Stimulated activated CD8-positive, alpha-beta memory T cell treated with anti-CD3 and anti-CD28 coated beads, Interleukin-12 subunit alpha, Interleukin-12 subunit beta, amount 100 ng/mL, for 1 hour (primary cell): ENCODE results near the gene LBX2.

Experiments used
- DNase-seq: peaks from one replicate; pipeline ENCODE4 v3.0.0-alpha.2; 2020; ENCODE audit warnings: low read depth

LBX2 gene, protein sequence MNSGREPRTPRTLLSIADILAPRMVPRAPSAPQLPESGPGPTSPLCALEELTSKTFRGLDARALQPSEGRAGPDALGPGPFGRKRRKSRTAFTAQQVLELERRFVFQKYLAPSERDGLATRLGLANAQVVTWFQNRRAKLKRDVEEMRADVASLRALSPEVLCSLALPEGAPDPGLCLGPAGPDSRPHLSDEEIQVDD

DNA sequence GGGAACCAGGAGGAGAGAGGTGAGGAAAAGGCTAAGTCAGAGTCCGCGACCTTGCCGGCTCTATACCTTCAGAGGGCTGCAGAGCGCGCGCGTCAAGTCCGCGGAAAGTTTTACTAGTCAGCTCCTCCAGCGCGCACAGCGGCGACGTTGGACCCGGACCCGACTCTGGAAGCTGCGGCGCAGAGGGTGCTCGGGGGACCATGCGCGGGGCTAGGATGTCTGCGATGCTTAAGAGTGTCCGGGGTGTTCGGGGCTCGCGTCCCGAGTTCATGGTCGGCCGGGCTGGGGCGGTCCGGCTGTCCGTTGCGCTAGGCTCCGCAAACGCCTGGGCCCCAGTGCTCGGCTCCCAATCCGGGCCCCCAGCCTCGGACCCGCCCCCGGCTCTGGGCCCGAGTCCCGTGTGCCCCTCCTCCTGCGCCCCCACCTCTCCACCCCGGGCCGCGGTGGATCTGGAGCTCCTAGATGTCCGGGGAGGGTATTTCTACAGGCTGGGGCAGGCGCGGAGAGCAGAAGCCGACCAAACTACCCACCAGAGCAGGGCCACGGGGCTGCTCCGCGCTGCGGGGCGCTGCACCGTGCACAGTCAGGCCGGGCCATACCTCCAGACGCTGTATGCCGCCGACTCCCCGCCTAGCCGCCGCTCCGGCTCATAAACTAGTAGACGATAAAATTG is at the start of gene LBX2:
Gene LBX2 (minus strand): TSS at position 337 of the 673 bp plus-strand sequence. CDS start 66 bp downstream, at position 271.
- no peak for DNase-seq

DNA sequence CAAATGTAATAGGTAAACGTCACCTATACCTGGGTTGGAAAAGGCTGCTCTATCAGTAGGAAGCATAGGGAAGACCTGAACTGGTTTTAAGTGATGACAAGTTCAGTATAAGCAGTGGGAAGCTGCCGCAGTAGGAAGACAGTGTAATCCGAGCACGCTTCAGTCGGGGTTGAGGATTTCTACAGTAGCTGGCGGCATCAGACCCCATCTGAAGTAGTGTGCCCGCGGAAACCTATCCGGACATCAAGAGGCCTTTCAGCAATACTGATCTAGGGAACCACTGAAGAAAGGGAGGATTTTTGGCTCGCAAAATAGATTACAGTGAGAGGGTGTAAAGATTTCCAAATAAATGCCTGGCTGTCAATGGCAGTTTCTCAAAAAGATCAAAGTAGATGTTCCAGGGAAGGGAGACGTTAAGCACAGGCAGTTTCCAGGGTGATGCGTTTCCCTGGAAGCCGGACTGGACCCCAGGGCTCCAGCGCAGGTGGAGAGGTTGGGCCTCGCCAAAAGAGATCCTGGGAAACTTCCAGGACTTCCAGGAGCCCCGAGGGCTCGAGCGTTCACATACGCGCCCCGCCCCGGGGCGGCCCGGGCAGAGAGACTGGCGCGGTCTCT is 49.0 kb upstream of the LBX2 start:
- no peak for DNase-seq

DNA sequence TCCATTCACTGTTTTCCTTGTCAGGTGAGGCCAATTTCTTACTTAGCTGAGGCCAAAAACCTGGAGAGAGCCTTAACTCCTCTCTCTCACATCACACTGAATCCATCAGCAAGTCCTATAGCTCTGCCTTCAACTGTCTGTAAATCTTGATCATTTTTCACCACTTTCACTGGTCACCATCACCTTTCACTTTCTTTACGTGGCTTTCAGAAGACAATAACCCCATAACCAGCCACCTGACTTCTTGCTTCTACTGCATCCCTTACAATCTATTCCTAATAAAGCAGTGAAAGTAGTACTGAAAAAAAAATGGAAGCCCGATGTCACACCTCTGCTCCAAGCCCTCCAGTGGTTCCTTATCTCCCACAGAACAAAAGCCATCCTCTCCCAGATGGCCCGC is 46.6 kb upstream of the LBX2 start:
- no peak for DNase-seq

DNA sequence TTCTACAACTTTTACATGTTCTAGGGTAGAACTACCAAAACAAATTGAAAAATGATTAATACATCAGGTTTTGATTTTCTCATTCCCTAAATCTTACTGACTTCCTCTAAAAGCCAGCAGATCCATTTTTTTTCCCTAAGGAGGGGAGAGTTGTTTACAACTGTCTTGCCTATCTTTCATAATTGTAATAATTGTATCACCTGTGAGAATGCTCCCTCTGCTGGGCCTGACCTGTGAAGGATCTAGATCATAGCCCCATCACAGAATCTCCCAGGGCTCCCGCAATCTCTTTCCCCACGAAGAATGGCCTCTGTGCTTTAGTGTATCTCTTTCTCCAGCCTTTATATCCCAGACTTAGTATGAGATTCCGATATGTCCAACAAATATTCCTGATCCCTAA is 45.2 kb upstream of the LBX2 start:
- no peak for DNase-seq

DNA sequence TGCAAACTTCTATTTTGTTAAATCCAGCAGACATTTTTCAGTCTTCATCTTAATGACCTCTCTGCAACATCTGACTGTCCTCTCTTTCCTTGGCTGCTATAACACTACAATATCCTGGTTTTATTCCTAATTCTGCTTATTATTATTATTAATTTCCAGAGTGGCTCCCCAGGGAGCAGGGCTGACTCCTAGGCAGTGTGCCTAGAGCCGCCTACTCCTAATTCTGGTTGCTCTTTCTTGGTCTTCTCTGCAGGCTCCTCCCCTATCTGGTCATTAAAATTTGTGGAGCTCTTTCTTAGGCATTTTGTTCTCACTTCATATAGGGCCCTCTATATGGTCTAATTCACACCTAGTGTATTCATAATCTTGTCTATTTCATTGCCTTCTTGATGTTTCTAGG is 43.6 kb upstream of the LBX2 start:
- no peak for DNase-seq

DNA sequence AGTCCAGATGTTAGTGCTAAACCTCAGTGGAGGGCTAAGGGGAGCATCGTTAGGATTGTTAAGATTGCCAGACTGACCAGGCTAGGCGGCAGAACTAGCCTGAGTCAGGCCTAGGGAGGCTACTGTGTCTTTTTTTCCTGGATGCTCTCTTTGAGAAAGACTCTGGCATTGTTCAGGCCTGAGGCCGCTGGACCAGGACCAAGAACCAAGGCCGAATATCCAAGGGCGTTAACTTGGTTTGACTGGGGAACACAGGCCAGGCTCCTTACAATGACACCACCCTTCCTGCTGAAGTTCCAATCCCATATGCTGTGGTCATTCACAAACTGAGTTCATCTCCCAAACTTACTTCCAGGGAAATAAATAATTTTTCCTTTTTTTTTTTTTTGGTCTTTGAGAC is 40.9 kb upstream of the LBX2 start:
- DNase-seq: no peak

DNA sequence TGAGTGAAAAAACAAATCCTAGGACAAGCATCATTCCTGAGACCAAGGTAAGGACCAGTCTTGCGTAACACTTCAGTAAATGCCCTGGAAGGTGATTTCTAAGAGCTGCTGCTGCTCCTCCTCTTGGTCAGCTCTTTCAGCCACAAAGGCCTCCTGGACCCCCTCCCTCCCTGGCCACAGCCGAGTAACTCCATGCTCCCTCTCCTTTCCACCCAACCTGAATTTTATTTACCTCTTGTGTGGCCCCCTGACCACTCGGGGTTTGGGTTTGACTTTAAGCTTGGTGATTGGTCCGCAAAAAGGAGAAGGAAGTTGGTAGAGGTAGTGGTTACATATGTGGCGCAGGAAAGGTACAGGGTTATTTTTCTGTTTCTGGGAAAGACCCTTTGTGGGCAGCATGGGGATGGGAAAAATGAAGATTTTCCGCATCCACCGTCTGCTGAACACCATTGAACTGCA is 39.5 kb upstream of the LBX2 start:
- DNase-seq: no peak

DNA sequence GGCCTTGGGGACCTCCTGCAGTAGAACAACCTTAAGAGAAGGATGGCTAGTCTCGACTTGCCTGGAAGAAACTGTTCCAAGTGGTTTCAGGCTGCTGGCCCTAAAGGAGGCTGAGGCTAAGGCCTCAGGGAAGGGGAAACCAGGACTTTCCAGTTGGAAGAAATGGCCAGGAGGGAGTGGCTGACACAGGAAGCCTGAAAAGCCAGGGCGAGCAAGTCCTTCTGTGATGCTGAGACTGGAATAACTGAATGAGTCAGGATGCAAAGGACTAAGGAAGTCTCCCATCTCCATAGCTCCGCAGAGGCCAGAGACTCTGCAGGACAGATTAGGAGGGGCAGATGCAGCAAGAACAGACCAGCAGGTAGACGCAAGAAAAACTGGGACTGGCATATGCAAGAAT is 37.7 kb upstream of the LBX2 start:
- DNase-seq: no peak

DNA sequence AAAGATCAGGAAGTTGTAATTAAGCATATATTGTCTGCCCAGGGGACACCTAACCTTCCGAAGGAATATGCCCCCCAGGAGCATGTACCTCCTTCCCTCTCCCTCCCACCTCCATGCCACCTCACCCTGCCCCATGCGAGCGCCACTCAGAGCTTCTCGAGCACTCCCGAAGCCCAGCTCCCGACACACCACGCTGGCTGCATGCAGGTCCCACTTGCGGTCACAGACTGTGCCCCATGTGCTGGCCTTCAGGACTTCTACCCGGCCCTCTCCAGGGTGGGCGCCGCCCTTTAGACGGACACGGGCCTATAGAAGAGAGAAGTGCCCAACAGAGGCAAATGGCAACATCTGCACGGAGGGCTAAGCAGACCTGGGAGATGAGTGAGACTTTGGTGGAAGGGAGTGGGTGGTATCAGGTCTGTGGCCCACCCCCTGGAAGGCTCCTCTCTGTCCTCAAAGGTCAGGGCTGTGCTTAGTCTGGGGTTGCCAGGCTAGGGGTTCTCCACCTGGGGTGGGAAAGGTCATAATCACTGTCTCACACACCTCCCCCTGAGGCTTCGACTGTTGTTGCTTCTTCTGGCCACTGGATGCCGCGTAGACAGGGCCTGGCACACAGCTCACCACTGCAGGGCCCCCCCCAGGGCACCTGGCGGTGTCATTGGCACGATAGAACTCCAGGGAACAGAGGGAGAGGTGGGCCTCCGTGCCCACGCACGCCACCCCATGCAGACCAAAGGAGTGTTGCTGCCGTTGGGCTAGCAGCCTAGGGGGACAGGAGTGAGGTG is 37.0 kb upstream of the LBX2 start:
- no peak for DNase-seq

DNA sequence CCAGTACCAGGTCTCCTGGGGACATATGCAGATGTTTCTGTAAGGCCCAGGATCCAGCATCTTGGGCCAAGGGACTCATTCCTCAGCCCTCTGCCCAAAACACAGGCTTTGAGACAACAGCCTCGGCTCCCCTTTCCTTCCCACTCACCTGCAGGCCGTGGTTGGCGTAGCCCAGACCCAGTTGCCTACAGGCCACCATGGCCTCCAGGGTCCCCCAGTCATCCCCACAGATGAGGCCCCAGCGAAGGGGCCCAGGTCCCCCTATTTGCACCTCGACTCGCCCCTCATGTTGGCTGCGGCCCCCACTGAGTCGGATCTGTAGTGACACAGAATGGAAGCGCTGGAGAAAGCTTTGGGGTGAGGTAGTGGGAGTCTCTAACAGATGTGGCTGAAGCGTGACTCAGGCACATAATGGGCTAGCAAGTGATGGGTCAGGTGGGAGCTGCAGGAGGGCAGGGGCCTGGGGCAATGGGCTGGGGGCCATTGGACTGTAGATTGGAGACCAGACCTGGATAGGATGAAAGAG is 36.1 kb upstream of the LBX2 start:
- no peak for DNase-seq

DNA sequence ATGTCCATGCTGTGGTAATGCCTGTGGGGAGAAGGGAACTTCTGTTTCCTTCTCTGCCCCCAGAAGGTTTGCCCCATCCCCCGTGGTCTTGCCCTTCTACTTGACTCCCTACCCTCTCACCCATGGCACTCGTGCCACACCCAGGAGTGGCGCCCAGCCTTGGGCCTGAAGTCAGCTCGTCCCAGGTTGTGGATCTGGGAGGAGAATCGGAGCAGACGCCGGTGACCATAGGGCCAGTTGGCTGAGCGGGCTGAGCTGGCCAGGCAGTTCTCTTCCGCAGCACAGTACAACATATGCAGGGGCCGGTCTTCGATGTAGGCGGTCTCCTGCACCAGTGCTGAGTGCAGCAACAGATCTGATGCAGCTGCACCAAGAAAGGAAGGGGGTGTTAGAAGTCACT is 35.0 kb upstream of the LBX2 start:
- no peak for DNase-seq

DNA sequence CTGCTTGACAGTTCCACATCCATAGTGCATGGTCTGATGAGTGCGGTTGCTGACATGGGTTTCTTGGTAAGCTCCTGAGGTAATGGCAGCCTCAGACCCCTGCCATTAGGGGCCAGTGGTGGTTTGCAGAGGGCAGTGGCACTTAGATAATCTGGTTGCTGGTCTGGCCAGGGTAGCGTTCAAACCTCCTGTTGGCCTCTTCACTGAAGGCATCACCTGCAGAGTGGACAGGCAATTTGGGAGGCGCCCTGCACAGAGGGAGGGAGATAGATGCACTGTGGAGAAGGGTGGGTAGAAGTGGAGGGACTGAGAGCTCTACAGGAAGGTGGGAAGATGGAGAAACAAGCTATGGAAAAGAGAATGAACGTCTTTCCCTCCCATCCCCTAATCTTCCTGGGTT is 34.1 kb upstream of the LBX2 start:
- DNase-seq: no peak

DNA sequence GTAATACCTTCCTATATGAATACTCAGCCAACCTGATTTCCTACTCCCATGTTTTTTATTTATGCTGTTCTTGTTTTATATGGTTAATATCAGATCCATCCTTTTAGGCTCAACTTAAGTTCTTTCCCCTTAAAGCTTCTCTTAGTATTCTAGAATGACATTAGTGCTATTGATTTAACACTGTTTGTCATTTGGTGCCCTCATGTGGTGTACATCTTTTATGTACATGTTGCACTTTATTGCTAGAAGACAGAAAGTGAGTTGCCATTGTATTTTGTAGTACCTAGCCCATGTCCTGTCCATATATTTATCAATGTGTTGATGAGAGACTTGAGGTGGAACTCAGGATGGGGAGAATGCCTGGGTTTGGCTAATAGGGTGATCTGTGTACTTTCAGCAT is 32.8 kb upstream of the LBX2 start:
- no peak for DNase-seq

DNA sequence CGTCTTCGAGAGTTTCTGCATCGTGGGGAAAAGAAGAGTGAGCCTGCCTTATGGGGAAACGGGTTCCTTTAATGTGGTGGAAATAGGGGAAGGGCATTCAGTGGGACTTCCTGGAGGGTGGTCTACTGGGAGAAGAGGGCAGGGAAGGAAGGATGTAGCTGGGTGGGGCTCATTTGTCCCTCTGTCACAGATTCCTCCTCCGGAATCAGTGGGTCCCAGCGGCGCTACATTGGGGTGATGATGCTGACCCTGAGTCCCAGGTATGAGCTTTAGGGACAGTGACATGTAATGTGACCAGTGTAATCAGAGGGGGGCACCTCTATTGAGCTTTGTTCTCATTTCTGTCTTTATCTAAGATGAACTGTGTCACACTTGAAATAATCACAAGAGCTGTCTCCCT is 32.3 kb upstream of the LBX2 start:
- no peak for DNase-seq

DNA sequence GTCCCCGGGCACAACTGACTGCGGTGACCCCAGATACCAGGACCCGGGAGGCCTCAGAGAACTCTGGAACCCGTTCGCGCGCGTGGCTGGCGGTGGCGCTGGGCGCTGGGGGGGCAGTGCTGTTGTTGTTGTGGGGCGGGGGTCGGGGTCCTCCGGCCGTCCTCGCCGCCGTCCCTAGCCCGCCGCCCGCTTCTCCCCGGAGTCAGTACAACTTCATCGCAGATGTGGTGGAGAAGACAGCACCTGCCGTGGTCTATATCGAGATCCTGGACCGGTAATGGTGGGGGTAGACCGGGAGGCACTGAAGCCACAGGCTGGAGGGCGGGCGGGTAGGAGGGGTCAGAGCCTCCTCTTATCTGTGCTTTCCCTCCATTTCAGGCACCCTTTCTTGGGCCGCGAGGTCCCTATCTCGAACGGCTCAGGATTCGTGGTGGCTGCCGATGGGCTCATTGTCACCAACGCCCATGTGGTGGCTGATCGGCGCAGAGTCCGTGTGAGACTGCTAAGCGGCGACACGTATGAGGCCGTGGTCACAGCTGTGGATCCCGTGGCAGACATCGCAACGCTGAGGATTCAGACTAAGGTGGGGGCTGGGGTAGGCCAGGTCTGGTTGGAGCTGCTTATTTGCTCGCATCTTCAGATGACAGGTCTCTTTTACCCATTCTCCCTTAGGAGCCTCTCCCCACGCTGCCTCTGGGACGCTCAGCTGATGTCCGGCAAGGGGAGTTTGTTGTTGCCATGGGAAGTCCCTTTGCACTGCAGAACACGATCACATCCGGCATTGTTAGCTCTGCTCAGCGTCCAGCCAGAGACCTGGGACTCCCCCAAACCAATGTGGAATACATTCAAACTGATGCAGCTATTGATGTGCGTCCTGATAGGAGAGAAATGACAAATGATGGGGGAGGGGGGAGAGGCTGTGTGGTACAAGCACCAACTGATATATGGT is 31.1 kb upstream of the LBX2 start:
- no peak for DNase-seq

DNA sequence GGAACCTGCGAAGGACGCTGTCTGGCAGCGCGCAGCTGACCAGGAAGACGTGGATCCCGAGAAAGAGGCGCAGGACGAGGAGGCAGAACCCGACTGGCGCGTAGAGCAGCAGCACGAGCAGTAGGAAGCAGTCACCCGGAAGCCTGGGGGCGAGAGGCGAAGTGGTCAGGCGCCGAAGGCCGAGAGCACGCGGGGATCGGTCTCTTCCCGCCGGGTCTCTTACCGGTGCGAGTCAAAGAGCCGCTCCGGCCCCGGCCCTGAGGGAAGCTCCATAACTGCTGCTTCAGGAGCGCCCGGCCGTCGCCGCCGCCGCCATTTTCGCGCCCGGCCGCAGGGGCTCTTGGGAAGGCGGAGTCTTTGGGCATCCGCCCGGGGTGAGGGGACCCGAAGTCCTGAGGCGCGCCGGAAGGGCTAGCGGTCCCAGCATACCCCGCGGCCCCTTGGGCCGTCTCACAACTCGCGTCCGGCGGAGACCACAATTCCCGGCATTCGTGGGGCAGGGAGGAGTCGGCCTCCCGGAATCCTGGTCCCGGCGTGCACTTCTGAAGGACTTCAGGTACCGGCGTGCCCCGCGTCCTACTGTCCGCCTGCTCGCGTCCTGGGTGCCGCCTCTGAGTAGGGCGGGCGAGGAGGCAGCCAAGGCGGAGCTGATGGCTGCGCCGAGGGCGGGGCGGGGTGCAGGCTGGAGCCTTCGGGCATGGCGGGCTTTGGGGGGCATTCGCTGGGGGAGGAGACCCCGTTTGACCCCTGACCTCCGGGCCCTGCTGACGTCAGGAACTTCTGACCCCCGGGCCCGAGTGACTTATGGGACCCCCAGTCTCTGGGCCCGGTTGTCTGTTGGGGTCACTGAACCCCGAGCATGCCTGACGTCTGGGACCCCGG is 30.2 kb upstream of the LBX2 start, which contains the start of the genes AUP1 and HTRA2:
Gene AUP1 (minus strand): TSS at position 350 of the 882 bp plus-strand sequence. CDS start 77 bp downstream, at position 273.
Gene HTRA2 (plus strand): TSS at position 577 of the 882 bp plus-strand sequence. CDS start 74 bp downstream, at position 651.
- DNase-seq: peak; percentile 70

DNA sequence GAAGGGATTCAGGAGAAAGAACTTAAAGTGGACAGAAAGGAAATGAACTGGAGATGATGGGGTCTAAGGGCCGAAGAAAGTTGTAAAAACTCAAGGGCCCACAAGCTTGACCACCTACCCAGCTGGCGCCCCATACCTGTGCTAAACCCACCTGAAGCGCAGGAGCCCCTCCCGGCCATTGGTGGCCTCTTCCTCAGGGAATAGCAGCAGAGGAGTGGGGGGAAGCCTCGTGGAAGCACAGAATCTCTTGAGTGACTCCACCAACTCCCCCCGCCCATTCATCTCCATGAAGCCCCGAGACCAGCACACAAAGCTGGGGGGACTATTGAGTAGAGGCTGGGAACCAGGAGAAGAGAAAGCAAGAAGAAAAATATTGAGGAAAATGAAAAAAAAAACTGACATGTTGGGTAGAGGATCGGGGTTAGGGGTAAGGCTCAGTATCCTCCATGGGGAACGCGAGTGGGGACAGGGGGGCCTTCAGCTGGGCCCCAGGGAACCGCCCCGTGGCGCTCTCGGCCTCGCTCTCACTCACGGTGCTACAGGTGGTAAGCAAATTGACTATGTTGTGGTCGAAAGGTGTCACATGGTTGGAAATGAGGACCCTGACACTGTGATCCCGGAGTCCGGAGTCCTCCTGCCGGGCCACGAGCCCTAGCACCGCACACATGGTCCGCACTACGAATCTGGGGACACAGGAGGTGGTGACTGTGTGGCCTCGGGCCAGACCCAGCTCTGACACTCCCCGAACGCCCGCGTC is 29.4 kb upstream of the LBX2 start:
- DNase-seq: no peak

DNA sequence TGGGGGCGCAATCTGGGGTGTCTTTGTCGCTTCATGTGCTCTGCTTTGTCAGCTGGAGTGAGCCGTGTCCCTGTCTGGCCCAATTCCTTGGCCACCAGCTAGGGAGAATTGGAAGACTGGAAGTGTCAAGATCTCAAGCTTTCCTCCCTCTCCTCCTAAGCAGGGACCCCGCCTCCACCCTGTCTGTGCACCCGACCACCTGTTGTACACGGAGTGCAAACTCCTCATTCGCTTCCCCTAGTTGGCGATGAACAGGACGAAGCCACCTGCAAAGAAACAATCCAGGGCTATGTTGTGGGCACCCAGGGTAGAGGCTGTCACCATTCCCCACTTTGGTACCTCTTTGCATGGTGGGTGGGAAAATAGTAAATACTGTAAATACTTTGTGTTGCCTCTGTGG is 28.3 kb upstream of the LBX2 start:
- no peak for DNase-seq

DNA sequence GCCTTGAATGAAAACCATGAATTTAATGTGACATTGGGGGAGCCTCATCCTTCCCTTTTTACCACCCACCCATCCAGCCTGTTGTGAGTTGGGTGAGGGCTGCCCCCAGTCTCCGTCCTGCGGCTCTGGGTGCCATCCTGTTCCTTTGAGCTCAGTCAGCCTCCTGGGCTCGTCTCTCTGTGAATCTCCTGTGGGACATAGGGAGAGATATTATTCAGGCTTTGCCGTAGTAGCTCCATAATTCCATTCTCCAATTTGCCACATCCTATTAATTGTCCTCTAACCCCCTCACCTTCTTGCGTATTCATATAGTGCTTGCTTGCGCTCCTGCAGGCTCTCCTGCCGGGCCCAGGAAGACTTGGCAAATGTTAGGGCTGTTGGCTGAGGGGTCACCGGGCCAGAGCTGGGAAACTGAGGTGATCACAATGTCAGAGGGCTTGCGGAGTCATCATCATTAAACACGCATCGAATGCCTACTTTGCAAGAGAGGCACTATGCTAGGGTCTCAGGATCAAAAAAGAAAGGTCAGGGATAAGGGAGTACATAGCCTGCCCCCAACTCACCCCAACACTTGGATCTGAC is 27.3 kb upstream of the LBX2 start:
- DNase-seq: no peak
